ENCODE data around the gene SMTN.

The SMTN gene

DNA sequence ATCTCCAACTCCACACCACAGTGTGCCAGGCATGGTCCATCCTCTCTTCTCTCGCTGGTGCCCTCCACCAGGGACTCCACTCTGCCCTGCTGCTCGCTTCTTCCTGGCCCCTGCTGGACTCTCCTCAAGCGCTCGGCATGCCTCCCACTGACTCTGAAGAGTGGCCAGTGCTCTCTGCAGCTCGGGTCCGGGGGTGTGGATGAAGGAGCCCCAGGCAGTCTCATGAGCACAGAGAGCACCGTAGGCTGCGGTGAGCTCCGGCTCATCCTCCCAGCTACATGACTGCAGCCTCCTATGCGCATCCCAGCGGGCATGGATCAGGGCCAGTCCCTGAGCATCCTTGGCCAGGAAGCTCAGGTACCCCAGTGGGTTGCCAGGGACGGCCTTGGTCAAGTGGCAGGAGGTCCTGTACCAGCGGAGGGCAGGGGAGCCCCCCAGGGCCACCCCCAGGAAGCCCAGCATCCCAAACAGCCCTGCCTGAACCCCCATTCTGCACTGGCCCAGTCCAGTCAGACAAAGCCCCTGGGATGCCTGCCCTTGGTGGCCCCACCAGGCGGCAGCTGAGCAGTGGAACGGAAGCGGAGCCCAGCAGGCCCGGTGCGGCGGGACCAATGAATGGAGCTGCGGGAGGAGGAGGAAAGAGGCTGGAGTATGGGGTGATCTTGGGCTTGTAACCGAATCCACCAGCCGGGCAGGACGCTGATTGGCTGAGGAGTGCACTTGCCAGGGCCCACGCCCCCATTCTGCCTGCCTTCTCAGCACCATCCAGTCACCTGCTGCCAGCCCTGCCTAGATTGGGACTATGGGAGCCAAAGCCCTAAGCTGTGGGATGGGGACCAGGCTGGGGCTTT is 59.0 kb downstream of the SMTN start, which contains the start of gene PLA2G3:
TSS of gene PLA2G3 (minus strand) at position 643 of the 851 bp plus-strand sequence. CDS start at position 489, 154 bp downstream.
- no peak within 1 kb of the TSS for H2AFZ ChIP-seq (ENCODE audit: low read length)
- H3K9ac ChIP-seq (ENCODE audit: low read length), result no peak within 1 kb of the TSS

DNA sequence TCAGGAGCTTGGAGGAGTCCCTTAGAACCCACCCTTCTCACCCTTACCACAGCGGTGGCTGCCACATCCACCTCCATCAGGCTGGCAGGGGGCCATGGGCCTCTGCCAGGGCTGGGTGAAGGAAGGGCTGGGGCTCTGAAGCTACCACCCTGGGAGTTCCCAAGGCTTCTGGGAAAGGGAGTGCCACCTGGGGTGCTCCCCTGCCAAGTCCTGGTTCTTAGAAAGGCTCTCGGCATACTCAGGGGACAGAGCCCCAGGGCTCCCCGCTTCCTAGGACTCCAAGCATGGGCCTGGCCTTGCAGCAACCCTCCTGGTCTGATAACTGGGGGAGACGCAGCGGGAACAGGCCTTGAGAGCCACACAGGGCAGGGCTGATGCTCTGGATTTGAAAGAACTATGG is 59.6 kb downstream of the SMTN start:
- TF ChIP-seq, protein P1, sequence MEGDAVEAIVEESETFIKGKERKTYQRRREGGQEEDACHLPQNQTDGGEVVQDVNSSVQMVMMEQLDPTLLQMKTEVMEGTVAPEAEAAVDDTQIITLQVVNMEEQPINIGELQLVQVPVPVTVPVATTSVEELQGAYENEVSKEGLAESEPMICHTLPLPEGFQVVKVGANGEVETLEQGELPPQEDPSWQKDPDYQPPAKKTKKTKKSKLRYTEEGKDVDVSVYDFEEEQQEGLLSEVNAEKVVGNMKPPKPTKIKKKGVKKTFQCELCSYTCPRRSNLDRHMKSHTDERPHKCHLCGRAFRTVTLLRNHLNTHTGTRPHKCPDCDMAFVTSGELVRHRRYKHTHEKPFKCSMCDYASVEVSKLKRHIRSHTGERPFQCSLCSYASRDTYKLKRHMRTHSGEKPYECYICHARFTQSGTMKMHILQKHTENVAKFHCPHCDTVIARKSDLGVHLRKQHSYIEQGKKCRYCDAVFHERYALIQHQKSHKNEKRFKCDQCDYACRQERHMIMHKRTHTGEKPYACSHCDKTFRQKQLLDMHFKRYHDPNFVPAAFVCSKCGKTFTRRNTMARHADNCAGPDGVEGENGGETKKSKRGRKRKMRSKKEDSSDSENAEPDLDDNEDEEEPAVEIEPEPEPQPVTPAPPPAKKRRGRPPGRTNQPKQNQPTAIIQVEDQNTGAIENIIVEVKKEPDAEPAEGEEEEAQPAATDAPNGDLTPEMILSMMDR (IDR thresholded peaks at IDR 0.05; ENCODE audit: low read length), result no peak
- TF ChIP-seq EZH2 (IDR thresholded peaks at IDR 0.05; ENCODE audit: borderline replicate concordance, low read length), result no peak
- no peaks in the 10 kb centered on the region for H3K36me3 ChIP-seq (ENCODE audit: insufficient read depth, low read length)
- H3K9me2 ChIP-seq (ENCODE audit: low read depth, low read length), result no peaks in the 10 kb centered on the region
- no peak overlapping the region for H3K27ac ChIP-seq (ENCODE audit: low read depth, low read length, poor library complexity, severe bottlenecking)
- H3F3A ChIP-seq (ENCODE audit: insufficient read depth, low read length), result no peaks in the 10 kb centered on the region
- no peaks in the 10 kb centered on the region for H4K20me1 ChIP-seq (ENCODE audit: insufficient read depth, low read length)
- H3K9me3 ChIP-seq (ENCODE audit: low read length), result no peaks in the 10 kb centered on the region
- H3K79me2 ChIP-seq (ENCODE audit: insufficient read depth, low read length), result no peaks in the 10 kb centered on the region
- H2AFZ ChIP-seq (ENCODE audit: low read length), result no peak overlapping the region
- H3K9ac ChIP-seq (ENCODE audit: low read length), result no peak overlapping the region
- no peaks in the 10 kb centered on the region for H3K4me1 ChIP-seq (ENCODE audit: insufficient read depth, low read length, severe bottlenecking)
- H3K27me3 ChIP-seq (ENCODE audit: insufficient read depth, low read length), result no peaks in the 10 kb centered on the region
- no peak overlapping the region for H3K4me3 ChIP-seq (ENCODE audit: low read depth, low read length, poor library complexity, severe bottlenecking)
- H3K4me2 ChIP-seq (ENCODE audit: low read length), result no peak overlapping the region

More for the DNA sequence above, 59.0 kb downstream of the SMTN start, which contains the start of gene PLA2G3:
- no peaks in the 10 kb centered on the region for H3K36me3 ChIP-seq (ENCODE audit: insufficient read depth, low read length)
- no peak within 1 kb of the TSS for H3K4me3 ChIP-seq (ENCODE audit: low read depth, low read length, poor library complexity, severe bottlenecking)
- no peaks in the 10 kb centered on the region for H3K79me2 ChIP-seq (ENCODE audit: insufficient read depth, low read length)
- no peaks in the 10 kb centered on the region for H3F3A ChIP-seq (ENCODE audit: insufficient read depth, low read length)
- H3K27ac ChIP-seq (ENCODE audit: low read depth, low read length, poor library complexity, severe bottlenecking), result no peak within 1 kb of the TSS
- no peak for TF ChIP-seq EZH2 (IDR thresholded peaks at IDR 0.05; ENCODE audit: borderline replicate concordance, low read length)
- TF ChIP-seq, protein P1 (IDR thresholded peaks at IDR 0.05; ENCODE audit: low read length), result no peak
- no peaks in the 10 kb centered on the region for H3K27me3 ChIP-seq (ENCODE audit: insufficient read depth, low read length)
- H3K9me3 ChIP-seq (ENCODE audit: low read length), result no peaks in the 10 kb centered on the region
- no peaks in the 10 kb centered on the region for H3K4me1 ChIP-seq (ENCODE audit: insufficient read depth, low read length, severe bottlenecking)
- H4K20me1 ChIP-seq (ENCODE audit: insufficient read depth, low read length), result no peaks in the 10 kb centered on the region
- no peak within 1 kb of the TSS for H3K4me2 ChIP-seq (ENCODE audit: low read length)
- no peaks in the 10 kb centered on the region for H3K9me2 ChIP-seq (ENCODE audit: low read depth, low read length)

DNA sequence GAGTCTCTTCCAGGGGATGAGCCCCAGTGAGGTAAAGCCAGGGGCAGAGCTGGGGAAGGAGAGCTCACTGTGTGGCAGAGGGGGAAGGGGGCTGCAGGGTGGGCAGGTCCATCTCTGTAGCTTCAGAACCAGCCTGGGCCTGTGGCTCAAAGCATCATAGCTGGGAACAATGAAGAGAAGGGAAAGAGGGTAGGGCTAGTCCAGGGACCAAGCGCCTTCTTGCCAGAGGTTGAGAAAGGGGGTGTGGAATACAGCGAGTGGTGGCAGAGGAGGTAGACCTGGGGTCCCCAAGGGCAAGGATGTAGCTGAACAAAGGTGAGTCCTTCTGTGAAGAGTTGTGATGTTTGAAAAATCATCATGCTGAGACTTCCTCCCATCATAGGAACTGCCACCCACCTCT is 60.4 kb downstream of the SMTN start:
- TF ChIP-seq, protein P1 (IDR thresholded peaks at IDR 0.05; ENCODE audit: low read length), result no peak
- TF ChIP-seq EZH2 (IDR thresholded peaks at IDR 0.05; ENCODE audit: borderline replicate concordance, low read length), result no peak
- H3K27me3 ChIP-seq (ENCODE audit: insufficient read depth, low read length), result no peaks in the 10 kb centered on the region
- no peaks in the 10 kb centered on the region for H3K36me3 ChIP-seq (ENCODE audit: insufficient read depth, low read length)
- no peak overlapping the region for H3K4me2 ChIP-seq (ENCODE audit: low read length)
- H4K20me1 ChIP-seq (ENCODE audit: insufficient read depth, low read length), result no peaks in the 10 kb centered on the region
- H3K9me2 ChIP-seq (ENCODE audit: low read depth, low read length), result no peaks in the 10 kb centered on the region
- no peaks in the 10 kb centered on the region for H3F3A ChIP-seq (ENCODE audit: insufficient read depth, low read length)
- no peak overlapping the region for H3K4me3 ChIP-seq (ENCODE audit: low read depth, low read length, poor library complexity, severe bottlenecking)
- no peak overlapping the region for H3K9ac ChIP-seq (ENCODE audit: low read length)
- H3K9me3 ChIP-seq (ENCODE audit: low read length), result no peaks in the 10 kb centered on the region
- no peak overlapping the region for H3K27ac ChIP-seq (ENCODE audit: low read depth, low read length, poor library complexity, severe bottlenecking)
- no peaks in the 10 kb centered on the region for H3K79me2 ChIP-seq (ENCODE audit: insufficient read depth, low read length)
- H2AFZ ChIP-seq (ENCODE audit: low read length), result no peak overlapping the region
- H3K4me1 ChIP-seq (ENCODE audit: insufficient read depth, low read length, severe bottlenecking), result no peaks in the 10 kb centered on the region
